Subcutaneous adipose tissue (tissue), 4 donors: Measurements from ENCODE around the gene CTDP1. TPM values are rescaled to one million over a fixed set of nuclear protein-coding genes. Genes with fewer than 3 reads are reported as not detected.

ENCODE experiments used
- CTCF ChIP-seq: fragments of 450-650 bp; IDR thresholded peaks from one replicate; pipeline ENCODE4 v1.5.1; 2016; ENCODE audit warnings: low read depth, mild to moderate bottlenecking, control low read depth, antibody characterized with exemption, moderate library complexity
- total RNA-seq, 4 donors: library from RNA; depleted of rRNA; stranded (reverse); fragments of >200 nt; gene quantifications; one replicate each; pipeline ENCODE4 v1.1.0, GENCODE V29; 2016

Gene CTDP1
- total RNA-seq, 4 donors from 2014 or later: 11.3 to 19.2 (median 16.2) TPM

GRCh38 chr18:79775441-79776221 is 96.0 kb downstream of the CTDP1 start:
- no peak for TF ChIP-seq CTCF

- no peak for TF ChIP-seq CTCF
Measured at GRCh38 chr18:79776674-79777073, 97.1 kb downstream of the CTDP1 start.

GRCh38 chr18:79778291-79778791 is 98.7 kb downstream of the CTDP1 start:
- no peak for TF ChIP-seq CTCF

GRCh38 chr18:79779021-79779699 is 99.6 kb downstream of the CTDP1 start:
- TF ChIP-seq CTCF: no peak

GRCh38 chr18:79779700-79780190 is 100.1 kb downstream of the CTDP1 start:
- no peak for TF ChIP-seq CTCF

- no peak for TF ChIP-seq CTCF
Measured at GRCh38 chr18:79780547-79780946, 100.9 kb downstream of the CTDP1 start.

- TF ChIP-seq CTCF: no peak
Measured at GRCh38 chr18:79781331-79781941, 101.8 kb downstream of the CTDP1 start.
